ENCODE results near the gene CDK18. TPM values are rescaled to one million over a fixed set of nuclear protein-coding genes. Genes with fewer than 3 reads are reported as not detected.

Gene CDK18
- total and polyA plus RNA-seq, 4 donors, result 2.4 to 3.7 (median 3.1) TPM

DNA sequence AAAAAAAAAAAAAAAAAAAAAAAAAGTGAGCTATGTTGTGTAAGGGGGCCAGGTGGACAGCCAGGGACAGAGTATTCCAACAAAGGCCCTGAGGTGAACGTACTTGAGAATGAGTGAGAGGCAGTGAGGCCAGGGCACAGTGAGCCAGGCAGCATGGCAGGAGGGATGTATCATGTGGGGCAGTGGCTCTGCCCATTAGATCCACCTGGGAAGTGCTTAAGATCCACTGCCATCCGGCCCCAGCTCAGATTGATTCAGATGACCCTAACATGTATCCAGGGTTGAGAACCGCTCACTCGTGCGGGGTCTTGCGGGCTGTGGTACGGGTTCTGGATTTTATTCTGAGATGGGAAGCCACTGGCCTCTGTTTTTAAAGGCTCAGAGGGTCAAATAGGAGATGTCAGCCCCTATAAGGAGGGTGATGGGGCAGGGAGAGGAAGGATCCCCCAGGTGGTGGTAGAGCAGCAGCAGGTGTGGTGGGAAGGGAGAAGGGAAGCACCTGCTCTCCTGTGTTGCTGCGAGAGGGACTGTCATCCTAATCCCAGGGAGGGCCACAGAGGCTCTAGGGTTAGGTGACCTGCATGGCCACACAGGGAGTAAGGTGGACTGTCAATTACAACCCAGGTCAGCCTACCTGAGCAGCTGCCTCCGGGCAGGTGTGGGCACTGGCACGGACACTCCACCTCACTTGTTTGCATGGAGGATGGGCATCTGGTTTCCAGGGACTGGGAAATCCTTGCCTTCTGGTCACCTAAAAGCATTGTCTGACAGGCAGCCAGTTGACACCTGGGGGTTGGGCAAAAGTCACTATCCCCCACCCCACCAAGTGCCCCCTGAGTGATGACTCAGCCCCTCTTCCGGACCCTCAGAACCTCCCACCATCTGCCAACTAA lies 31.6 kb downstream of the CDK18 start (continued):
- no peak for TF ChIP-seq FOXA2 (IDR thresholded peaks at IDR 0.05)
- no peak for TF ChIP-seq GABPA (IDR thresholded peaks at IDR 0.05 in 1 of 2, conservative IDR thresholded peaks at IDR 0.05 in 1 of 2)

DNA sequence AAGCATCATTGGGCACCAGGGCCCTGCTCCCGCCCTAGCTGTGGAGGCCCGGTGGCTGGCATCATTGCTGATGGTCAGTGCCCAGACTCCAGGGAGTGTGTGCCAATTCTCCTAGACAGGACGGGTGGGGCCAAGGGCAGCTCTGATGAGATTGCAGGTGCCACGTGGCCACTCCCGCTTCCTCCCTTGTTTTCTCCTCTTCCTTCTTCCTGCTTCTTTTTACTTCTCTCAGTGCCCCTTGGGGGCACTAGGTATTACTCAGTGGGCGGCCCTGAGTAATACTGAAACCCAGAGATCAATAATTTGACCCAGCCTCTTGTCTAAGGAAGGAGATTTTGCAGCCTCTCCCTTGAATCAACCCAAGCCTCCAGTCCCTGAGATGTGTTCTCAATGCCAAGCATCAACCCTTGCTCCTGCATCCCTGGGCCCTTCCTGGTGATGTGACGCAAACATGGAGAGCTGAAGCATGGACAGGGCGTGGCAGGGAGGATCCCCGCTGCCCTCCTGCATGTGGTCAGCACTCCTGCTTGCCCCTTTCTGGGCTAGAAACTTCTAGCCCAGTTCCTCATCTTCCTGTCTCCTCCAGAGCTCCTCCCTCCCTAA lies 32.4 kb downstream of the CDK18 start:
- Histone ChIP-seq H3K36me3 (ENCODE audit: control insufficient read depth in 4 of 4, insufficient read depth in 3 of 4, low read depth in 1 of 4, low read length in 3 of 4) (no peaks in the 10 kb centered on the region), H3K4me3 (ENCODE audit: low read depth in 1 of 3, low read length in 3 of 3) (no peak overlapping the region), H3K27ac (ENCODE audit: low read depth in 1 of 2, low read length in 2 of 2) (no peak overlapping the region), H3K27me3 (ENCODE audit: control insufficient read depth in 4 of 4, insufficient read depth in 4 of 4, low read length in 3 of 4) (peaks cover 0 to 7% (median 0%) of the 10 kb centered on the region in 4 donors), H3K9ac (ENCODE audit: low read depth in 1 of 2, low read length in 2 of 2) (no peak overlapping the region), H3K9me3 (ENCODE audit: control insufficient read depth in 4 of 4, low read length in 3 of 4) (no peaks in the 10 kb centered on the region), H3K4me1 (ENCODE audit: control insufficient read depth in 4 of 4, insufficient read depth in 4 of 4, low read length in 3 of 4) (no peaks in the 10 kb centered on the region)
- DNase-seq (ENCODE audit: low spot score), result no peak
- TF ChIP-seq SP1 (IDR thresholded peaks at IDR 0.05) (no peak), TAF1 (conservative IDR thresholded peaks at IDR 0.05) (no peak), GABPA (IDR thresholded peaks at IDR 0.05 in 1 of 2, conservative IDR thresholded peaks at IDR 0.05 in 1 of 2) (no peak), NR2F2 (IDR thresholded peaks at IDR 0.05) (no peak), CTCF (IDR thresholded peaks at IDR 0.05; ENCODE audit: low read depth, low read length, missing input control) (no peak), MAX (IDR thresholded peaks at IDR 0.05) (no peak), FOXA1 (IDR thresholded peaks at IDR 0.05) (no peak), HNF4G (IDR thresholded peaks at IDR 0.05) (no peak), EGR1 (IDR thresholded peaks at IDR 0.05; ENCODE audit: low read depth in 2 of 2) (no peak), JUND (IDR thresholded peaks at IDR 0.05) (no peak), ATF3 (IDR thresholded peaks at IDR 0.05) (no peak), RAD21 (IDR thresholded peaks at IDR 0.05) (no peak), RXRA (IDR thresholded peaks at IDR 0.05) (no peak)
- TF ChIP-seq, protein P1, sequence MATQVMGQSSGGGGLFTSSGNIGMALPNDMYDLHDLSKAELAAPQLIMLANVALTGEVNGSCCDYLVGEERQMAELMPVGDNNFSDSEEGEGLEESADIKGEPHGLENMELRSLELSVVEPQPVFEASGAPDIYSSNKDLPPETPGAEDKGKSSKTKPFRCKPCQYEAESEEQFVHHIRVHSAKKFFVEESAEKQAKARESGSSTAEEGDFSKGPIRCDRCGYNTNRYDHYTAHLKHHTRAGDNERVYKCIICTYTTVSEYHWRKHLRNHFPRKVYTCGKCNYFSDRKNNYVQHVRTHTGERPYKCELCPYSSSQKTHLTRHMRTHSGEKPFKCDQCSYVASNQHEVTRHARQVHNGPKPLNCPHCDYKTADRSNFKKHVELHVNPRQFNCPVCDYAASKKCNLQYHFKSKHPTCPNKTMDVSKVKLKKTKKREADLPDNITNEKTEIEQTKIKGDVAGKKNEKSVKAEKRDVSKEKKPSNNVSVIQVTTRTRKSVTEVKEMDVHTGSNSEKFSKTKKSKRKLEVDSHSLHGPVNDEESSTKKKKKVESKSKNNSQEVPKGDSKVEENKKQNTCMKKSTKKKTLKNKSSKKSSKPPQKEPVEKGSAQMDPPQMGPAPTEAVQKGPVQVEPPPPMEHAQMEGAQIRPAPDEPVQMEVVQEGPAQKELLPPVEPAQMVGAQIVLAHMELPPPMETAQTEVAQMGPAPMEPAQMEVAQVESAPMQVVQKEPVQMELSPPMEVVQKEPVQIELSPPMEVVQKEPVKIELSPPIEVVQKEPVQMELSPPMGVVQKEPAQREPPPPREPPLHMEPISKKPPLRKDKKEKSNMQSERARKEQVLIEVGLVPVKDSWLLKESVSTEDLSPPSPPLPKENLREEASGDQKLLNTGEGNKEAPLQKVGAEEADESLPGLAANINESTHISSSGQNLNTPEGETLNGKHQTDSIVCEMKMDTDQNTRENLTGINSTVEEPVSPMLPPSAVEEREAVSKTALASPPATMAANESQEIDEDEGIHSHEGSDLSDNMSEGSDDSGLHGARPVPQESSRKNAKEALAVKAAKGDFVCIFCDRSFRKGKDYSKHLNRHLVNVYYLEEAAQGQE (IDR thresholded peaks at IDR 0.05), result no peak
- WGBS, result 45% methylated on average over 9 of the region's 9 CpGs
